Right atrium auricular region (tissue), 2 donors: ENCODE measurements around the gene BYSL. TPM values are rescaled to one million over a fixed set of nuclear protein-coding genes. Genes with fewer than 3 reads are reported as not detected.
A peak's percentile ranks its signal among the peaks of the same experiment; 100 is the strongest.
"Not testable (repeated sequence)": the region's sequence is repeated elsewhere in the genome, so short reads cannot be mapped to it uniquely, and the experiment has no call there.

Experiments
- DNase-seq: peaks from one replicate; pipeline ENCODE4 v3.0.0-alpha.2; 2019; ENCODE audit warnings: low spot score
- H3K27ac ChIP-seq, 2 donors: fragments of 200-600 bp; sonication (generic); 1 replicate in 1 of 2; 2 replicates in 1 of 2; pipeline ENCODE4 v1.5.1; 2016 to 2019
- H3K27me3 ChIP-seq, 2 donors: fragments of 200-600 bp; sonication (generic); one replicate each; pipeline versions ENCODE4 v1.5.1 to v1.6.0; 2017 to 2019
- H3K36me3 ChIP-seq: fragments of 200-600 bp; sonication (generic); one replicate; pipeline ENCODE4 v1.5.1; 2016
- H3K4me1 ChIP-seq, 2 donors: fragments of 200-600 bp; sonication (generic); one replicate each; pipeline versions ENCODE4 v1.5.1 to v1.6.0; 2017 to 2019
- H3K4me3 ChIP-seq, 2 donors: fragments of 200-600 bp; sonication (generic); 1 replicate in 1 of 2; 2 replicates in 1 of 2; pipeline ENCODE4 v1.5.1; 2017 to 2019; ENCODE audit warnings: mild to moderate bottlenecking in 1 of 2, moderate library complexity in 1 of 2
- H3K9me3 ChIP-seq, 2 donors: fragments of 200-600 bp; sonication (generic); one replicate each; pipeline ENCODE4 v1.5.1; 2019
- total RNA-seq, 2 donors: library from RNA; depleted of rRNA; stranded (reverse); fragments of >200 nt; gene quantifications; one replicate each; pipeline ENCODE4 v1.1.0, GENCODE V29; 2016
- TF ChIP-seq, protein P1 (sequence below), 2 donors: fragments of 200-600 bp; sonication (generic); IDR thresholded peaks; one replicate each; pipeline ENCODE4 v1.5.1; 2019; ENCODE audit warnings: antibody characterized with exemption in 2 of 2

The BYSL gene
- total RNA-seq, 2 donors from 2014 or later: 3.0 to 7.6 TPM

DNA sequence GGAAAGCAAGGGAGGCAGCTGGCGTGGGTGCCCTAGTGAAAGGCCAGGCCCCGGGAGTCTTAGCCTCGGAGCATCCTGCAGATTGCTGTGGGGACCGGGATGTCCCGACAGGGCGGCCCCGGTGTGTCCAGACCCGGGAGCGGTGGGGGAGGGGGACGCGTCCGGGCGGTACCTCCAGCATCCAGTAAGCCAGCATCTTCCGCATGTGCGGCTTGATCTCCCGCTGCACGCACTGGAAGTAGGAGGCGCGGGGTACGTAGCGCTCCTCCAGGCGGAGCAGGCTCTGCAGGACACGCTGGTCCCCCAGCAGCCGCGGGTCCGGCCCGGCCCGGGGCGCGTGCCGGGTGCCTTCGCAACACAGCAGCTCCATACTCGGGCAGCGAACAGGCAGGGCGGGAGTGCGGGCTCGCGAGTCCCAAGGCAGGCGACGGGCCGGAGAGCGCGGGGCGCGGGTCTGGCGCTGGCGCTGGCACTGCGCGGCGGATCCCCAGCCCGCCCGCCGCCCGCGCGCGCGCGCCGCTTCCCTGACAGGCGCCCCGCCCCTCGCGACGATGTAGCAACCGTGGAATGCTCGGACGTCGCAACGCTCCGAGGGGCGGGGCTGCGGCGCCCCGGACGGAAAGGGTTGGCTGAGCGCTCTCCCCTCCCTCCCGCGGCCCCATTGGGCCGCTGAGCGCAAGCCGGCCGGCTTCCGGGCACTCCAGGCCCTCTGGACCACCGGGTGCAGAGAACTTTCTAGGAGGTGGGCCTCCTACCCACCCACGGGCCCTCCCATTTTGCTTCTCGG is 20.2 kb downstream of the BYSL start, which contains the start of gene CCND3:
Gene CCND3 (minus strand): TSS at position 529 of the 787 bp plus-strand sequence. CDS start 159 bp downstream, at position 370.
- H3K27me3 ChIP-seq: no peaks in the 10 kb centered on the region
- DNase-seq: peak; percentile 87
- H3K36me3 ChIP-seq: peaks cover 6% of the 10 kb centered on the region
- peaks cover 5 to 50% of the 10 kb centered on the region in 2 donors for H3K4me1 ChIP-seq
- no peaks in the 10 kb centered on the region for H3K9me3 ChIP-seq
- H3K27ac ChIP-seq: peak within 1 kb of the TSS; percentile 85 to 90
- H3K4me3 ChIP-seq: peak within 1 kb of the TSS; percentile 76 to 86
- TF ChIP-seq, protein P1, sequence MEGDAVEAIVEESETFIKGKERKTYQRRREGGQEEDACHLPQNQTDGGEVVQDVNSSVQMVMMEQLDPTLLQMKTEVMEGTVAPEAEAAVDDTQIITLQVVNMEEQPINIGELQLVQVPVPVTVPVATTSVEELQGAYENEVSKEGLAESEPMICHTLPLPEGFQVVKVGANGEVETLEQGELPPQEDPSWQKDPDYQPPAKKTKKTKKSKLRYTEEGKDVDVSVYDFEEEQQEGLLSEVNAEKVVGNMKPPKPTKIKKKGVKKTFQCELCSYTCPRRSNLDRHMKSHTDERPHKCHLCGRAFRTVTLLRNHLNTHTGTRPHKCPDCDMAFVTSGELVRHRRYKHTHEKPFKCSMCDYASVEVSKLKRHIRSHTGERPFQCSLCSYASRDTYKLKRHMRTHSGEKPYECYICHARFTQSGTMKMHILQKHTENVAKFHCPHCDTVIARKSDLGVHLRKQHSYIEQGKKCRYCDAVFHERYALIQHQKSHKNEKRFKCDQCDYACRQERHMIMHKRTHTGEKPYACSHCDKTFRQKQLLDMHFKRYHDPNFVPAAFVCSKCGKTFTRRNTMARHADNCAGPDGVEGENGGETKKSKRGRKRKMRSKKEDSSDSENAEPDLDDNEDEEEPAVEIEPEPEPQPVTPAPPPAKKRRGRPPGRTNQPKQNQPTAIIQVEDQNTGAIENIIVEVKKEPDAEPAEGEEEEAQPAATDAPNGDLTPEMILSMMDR (IDR thresholded peaks at IDR 0.05): no peak

DNA sequence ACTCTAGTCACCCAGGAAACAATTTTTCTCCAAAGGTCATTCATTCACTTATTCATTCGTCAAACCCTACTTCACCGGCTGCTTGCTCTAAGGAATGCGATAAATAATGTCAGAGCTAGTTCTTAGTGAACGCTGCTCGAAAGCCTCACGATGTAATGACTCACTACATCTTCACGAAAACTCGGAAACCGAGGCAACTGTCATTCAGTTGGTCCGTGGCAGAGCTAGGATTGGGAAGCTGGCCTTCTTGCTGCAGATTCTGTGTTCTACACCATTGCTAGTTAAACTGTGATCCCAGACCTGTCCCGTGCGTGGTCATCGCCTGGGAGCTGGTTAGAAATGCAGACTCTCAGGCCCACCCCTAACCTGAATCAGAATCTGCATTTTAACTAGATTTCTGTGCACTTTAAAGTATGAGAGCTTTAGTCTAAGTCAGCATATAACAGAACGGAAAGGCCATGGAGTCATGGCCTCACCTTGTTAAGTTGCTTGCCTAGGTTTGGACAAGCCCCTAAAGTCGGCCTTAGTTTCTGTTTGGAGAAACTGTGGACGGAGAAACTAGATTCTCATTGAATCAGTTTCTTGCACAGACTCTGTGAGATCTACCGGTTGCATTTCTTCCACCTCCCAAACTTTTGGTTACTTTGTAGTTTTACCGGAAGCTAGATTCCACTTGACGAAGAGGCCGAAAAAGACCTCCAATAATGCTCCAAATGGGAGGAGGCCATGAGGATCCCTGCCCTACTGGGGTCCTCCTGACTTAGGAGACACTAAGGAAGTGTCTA is 21.0 kb downstream of the BYSL start:
- H3K4me1 ChIP-seq: peaks cover 5 to 42% of the 10 kb centered on the region in 2 donors

DNA sequence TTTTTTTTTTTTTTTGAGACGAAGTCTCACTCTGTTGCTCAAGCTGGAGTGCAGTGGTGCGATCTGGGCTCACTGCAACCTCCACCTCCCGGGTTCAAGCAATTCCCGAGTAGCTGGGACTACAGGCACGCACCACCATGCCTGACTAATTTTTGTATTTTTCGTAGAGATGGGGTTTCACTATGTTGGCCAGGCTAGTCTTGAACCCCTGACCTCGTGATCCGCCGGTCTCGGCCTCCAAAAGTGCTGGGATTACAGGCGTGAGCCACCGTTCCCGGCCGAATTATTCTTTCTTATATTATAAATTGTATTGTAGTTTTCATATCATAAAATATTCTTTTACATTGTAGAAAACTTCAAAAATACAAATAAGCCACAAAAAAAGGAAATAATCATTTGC is 21.6 kb downstream of the BYSL start:
- not testable (repeated sequence) for DNase-seq, H3K4me3 ChIP-seq, H3K27me3 ChIP-seq, H3K9me3 ChIP-seq, H3K36me3 ChIP-seq, H3K27ac ChIP-seq
- peaks cover 5 to 36% of the 10 kb centered on the region in 2 donors for H3K4me1 ChIP-seq

More for the DNA sequence above, 21.0 kb downstream of the BYSL start:
- H3K36me3 ChIP-seq: no peaks in the 10 kb centered on the region
- TF ChIP-seq, protein P1 (IDR thresholded peaks at IDR 0.05): no peak
- peak overlapping the region; percentile 44 to 86 for H3K4me3 ChIP-seq
- no peaks in the 10 kb centered on the region for H3K9me3 ChIP-seq
- peak overlapping the region; percentile 85 to 90 for H3K27ac ChIP-seq
- no peak for DNase-seq
- no peaks in the 10 kb centered on the region for H3K27me3 ChIP-seq

DNA sequence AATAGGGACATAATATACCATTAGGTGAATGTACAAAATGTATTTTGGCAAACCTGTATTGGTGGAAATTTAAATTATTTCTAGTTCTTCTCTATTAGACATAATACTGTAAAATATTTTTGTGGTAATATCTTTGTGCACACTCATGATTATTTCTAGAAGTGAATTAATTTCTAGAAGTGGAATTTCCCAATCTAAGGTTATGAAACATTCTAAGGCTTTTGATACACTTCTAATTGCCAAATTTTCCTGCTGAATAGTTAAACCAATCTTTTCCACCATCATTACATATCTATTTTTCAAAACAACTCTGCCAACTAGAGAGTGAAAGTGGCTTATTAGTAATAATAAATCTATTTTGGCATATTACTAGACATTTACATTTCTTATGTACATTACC is 22.2 kb downstream of the BYSL start:
- TF ChIP-seq, protein P1 (IDR thresholded peaks at IDR 0.05): no peak
- H3K27me3 ChIP-seq: no peaks in the 10 kb centered on the region
- no peaks in the 10 kb centered on the region for H3K36me3 ChIP-seq
- no peaks in the 10 kb centered on the region for H3K9me3 ChIP-seq
- DNase-seq: no peak
- no peak overlapping the region for H3K27ac ChIP-seq
- H3K4me1 ChIP-seq: peaks cover 5 to 30% of the 10 kb centered on the region in 2 donors
- H3K4me3 ChIP-seq: no peak overlapping the region

DNA sequence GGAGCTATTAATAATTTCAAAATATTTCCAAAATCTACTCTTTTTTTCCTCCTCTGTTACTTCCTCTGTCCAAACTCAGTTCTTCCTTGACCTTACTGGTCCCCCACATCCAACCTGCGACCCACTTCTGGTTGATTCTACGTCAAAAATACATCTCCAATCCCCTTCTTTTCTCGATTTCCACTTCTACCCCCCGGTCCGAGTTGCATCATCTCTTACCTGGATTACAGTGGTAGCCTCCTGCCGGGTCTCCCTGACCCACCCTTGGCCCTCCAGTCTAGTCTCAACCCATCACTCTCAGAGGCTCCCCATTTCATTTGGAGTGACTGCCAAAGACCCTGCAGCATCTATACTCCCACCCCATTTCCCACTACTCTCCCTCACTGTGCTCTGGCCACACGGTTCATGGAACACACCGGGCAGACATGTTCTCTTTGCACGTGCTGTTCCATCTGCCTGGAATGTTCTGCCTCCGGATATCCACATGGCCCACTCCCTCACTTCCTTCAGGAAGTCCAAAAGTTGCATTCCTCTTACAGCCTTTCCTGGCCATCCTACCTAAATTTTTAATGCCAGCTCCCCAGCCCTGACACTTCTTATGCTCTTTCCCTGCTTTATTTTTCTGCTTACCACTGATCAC is 26.4 kb downstream of the BYSL start:
- TF ChIP-seq, protein P1 (IDR thresholded peaks at IDR 0.05): no peak
- Histone ChIP-seq H3K4me3 (no peak overlapping the region), H3K4me1 (no peaks in the 10 kb centered on the region), H3K27ac (no peak overlapping the region), H3K9me3 (no peaks in the 10 kb centered on the region), H3K27me3 (no peaks in the 10 kb centered on the region), H3K36me3 (no peaks in the 10 kb centered on the region)
- no peak for DNase-seq

DNA sequence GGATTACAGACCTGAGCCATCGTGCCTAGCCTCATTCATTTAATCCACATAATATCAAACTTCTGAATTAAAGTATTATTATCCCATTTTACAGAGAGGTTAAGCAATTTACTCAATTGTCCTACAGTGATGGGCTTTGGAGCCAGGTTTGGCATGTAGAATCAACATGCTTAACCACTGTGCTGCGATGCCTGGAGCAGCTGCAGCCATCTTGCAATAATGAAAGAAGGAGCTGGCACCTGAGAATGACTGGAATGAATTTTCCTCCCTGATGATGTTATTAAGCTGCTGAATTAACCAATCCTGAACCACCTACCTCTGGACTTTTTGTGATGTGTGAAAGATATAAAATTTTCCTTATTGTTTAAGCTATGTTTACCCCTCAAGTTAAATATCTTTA is 33.4 kb downstream of the BYSL start:
- no peak overlapping the region for H3K4me3 ChIP-seq
- TF ChIP-seq, protein P1 (IDR thresholded peaks at IDR 0.05): no peak
- H3K27ac ChIP-seq: no peak overlapping the region
- H3K9me3 ChIP-seq: no peaks in the 10 kb centered on the region
- H3K27me3 ChIP-seq: no peaks in the 10 kb centered on the region
- no peak for DNase-seq
- no peaks in the 10 kb centered on the region for H3K36me3 ChIP-seq
- no peaks in the 10 kb centered on the region for H3K4me1 ChIP-seq
